ENCODE results near the gene TNFAIP8L3.

Gene TNFAIP8L3

GRCh38 chr15:51085764-51086163 lies 8.9 kb downstream of the TNFAIP8L3 start:
- Histone ChIP-seq H3K9ac (no peak overlapping the region), H3K4me1 (ENCODE audit: low read depth, poor library complexity, severe bottlenecking) (no peaks in the 10 kb centered on the region), H2AFZ (ENCODE audit: low read depth) (no peak overlapping the region), H3K27me3 (ENCODE audit: insufficient read depth, low read depth) (no peaks in the 10 kb centered on the region), H3K36me3 (ENCODE audit: insufficient read depth) (no peaks in the 10 kb centered on the region), H3K4me2 (no peak overlapping the region), H3K79me2 (ENCODE audit: insufficient read depth, low read depth) (no peaks in the 10 kb centered on the region), H3K4me3 (IDR thresholded peaks at IDR 0.05; ENCODE audit: insufficient read depth, low read depth, low read length) (no peak overlapping the region), H4K20me1 (ENCODE audit: insufficient read depth) (no peaks in the 10 kb centered on the region), H3K27ac (no peak overlapping the region)
- TF ChIP-seq CTCF (conservative IDR thresholded peaks at IDR 0.05; ENCODE audit: low read depth, low read length), result no peak

GRCh38 chr15:51083641-51084166 lies 11.0 kb downstream of the TNFAIP8L3 start:
- Histone ChIP-seq H3K79me2 (ENCODE audit: insufficient read depth, low read depth) (no peaks in the 10 kb centered on the region), H4K20me1 (ENCODE audit: insufficient read depth) (no peaks in the 10 kb centered on the region), H3K27me3 (ENCODE audit: insufficient read depth, low read depth) (no peaks in the 10 kb centered on the region), H3K36me3 (ENCODE audit: insufficient read depth) (no peaks in the 10 kb centered on the region), H2AFZ (ENCODE audit: low read depth) (no peak overlapping the region), H3K4me2 (no peak overlapping the region), H3K4me3 (IDR thresholded peaks at IDR 0.05; ENCODE audit: insufficient read depth, low read depth, low read length) (no peak overlapping the region), H3K4me1 (ENCODE audit: low read depth, poor library complexity, severe bottlenecking) (peaks cover 6% of the 10 kb centered on the region), H3K27ac (no peak overlapping the region), H3K9ac (no peak overlapping the region)
- no peak for TF ChIP-seq CTCF (conservative IDR thresholded peaks at IDR 0.05; ENCODE audit: low read depth, low read length)

- Histone ChIP-seq H3K27ac (no peak overlapping the region), H3K4me2 (no peak overlapping the region), H3K79me2 (ENCODE audit: insufficient read depth, low read depth) (no peaks in the 10 kb centered on the region), H3K4me1 (ENCODE audit: low read depth, poor library complexity, severe bottlenecking) (peaks cover 18% of the 10 kb centered on the region), H3K36me3 (ENCODE audit: insufficient read depth) (no peaks in the 10 kb centered on the region), H4K20me1 (ENCODE audit: insufficient read depth) (no peaks in the 10 kb centered on the region), H3K9ac (no peak overlapping the region), H3K4me3 (IDR thresholded peaks at IDR 0.05; ENCODE audit: insufficient read depth, low read depth, low read length) (no peak overlapping the region), H2AFZ (ENCODE audit: low read depth) (no peak overlapping the region), H3K27me3 (ENCODE audit: insufficient read depth, low read depth) (no peaks in the 10 kb centered on the region)
- TF ChIP-seq CTCF (conservative IDR thresholded peaks at IDR 0.05; ENCODE audit: low read depth, low read length), result no peak
These were observed 12.5 kb downstream of the TNFAIP8L3 start for GRCh38 chr15:51082246-51082645.

- H2AFZ ChIP-seq (ENCODE audit: low read depth), result no peak overlapping the region
- H3K4me1 ChIP-seq (ENCODE audit: low read depth, poor library complexity, severe bottlenecking), result peaks cover 35% of the 10 kb centered on the region
- no peaks in the 10 kb centered on the region for H3K27me3 ChIP-seq (ENCODE audit: insufficient read depth, low read depth)
- H3K4me2 ChIP-seq, result no peak overlapping the region
- H3K9ac ChIP-seq, result no peak overlapping the region
- H3K4me3 ChIP-seq (IDR thresholded peaks at IDR 0.05; ENCODE audit: insufficient read depth, low read depth, low read length), result no peak overlapping the region
- TF ChIP-seq CTCF (conservative IDR thresholded peaks at IDR 0.05; ENCODE audit: low read depth, low read length), result no peak
- no peaks in the 10 kb centered on the region for H3K79me2 ChIP-seq (ENCODE audit: insufficient read depth, low read depth)
- H3K36me3 ChIP-seq (ENCODE audit: insufficient read depth), result no peaks in the 10 kb centered on the region
- H4K20me1 ChIP-seq (ENCODE audit: insufficient read depth), result no peaks in the 10 kb centered on the region
- no peak overlapping the region for H3K27ac ChIP-seq
These were observed 14.4 kb downstream of the TNFAIP8L3 start for GRCh38 chr15:51080286-51080685.

Measured in KMS-11 (cell line).